Stimulated activated CD4-positive, alpha-beta T cell treated with anti-CD3 and anti-CD28 coated beads, TNF-alpha, amount 100 ng/mL, for 24 hours (primary cell): ENCODE data around the gene CACFD1.
A peak's percentile ranks its signal among the peaks of the same experiment; 100 is the strongest.

Source experiments
- DNase-seq, 3 experiments: peaks; one replicate each; pipeline ENCODE4 v3.0.0-alpha.2; 2020; ENCODE audit warnings: low read depth in 3 of 3

The CACFD1 gene

DNA sequence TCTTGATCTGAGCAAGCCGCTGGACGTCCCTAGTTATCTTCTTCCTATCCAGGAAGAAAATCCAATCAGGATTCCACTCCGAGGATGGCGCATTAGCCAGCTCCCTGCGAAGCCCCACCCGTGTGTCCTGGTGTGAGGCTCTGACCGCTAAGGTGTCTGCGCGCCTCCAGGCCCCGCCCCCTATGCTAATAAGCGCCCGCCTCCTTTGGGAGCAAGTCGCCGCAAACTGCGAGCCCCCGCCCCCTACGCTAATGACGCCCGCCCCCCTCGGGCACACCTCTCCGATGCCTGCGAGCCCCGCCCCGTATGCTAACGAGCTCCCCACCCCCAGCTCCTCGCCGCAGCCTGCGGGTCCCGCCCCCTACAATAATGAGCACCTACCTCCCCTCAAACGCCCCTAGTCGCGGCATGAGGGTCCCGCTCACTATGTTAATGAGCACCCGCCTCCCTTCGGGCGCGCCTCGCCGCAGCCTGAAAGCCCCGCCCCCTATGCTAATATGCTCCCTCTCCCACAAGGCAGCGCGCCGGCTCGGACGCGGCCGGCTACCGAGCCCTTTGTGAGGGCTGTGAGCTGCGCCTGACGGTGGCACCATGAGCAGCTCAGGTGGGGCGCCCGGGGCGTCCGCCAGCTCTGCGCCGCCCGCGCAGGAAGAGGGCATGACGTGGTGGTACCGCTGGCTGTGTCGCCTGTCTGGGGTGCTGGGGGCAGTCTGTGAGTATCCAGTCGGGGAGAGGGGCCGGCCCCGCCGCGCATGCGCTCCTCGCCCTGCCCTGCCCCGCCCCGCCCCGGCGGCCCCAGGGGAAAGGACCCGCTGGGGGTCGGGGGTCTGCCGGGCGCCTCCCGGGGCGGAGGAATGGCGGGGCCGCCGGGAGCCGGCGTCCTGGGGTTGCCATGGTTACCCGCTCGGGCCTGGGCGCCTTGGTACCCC lies at the start of gene CACFD1:
CACFD1 (plus strand) TSS at position 503 of the 929 bp plus-strand sequence; CDS start at position 592, 89 bp downstream.
- peak; percentile 84 to 94 (median 86) for DNase-seq

DNA sequence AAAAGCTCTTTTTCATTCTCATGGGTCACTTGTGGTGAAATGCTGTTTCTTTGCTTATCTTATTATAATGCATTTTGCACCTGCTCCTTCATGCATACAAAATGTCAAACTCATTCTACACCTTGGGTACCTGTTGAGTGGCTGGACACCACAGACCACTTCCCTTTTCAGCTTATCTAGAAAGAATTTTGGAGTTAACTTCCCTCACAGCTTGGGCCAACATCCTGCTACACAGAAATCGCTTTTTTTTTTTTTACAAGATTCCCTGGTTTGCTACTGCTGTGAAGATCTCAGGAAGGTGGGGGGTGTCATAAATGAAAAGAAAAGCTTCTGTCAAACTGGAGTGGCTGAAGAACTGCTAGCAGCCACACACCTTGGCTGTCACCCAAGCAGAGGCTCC lies 44.6 kb upstream of the CACFD1 start:
- DNase-seq: no peak

GRCh38 chr9:133417541-133418461 lies 42.0 kb upstream of the CACFD1 start, which contains the start of gene REXO4:
Gene REXO4, minus strand, starts transcription at chr9:133418010. Its CDS starts 166 bp downstream, at chr9:133417844.
- peak; percentile 78 to 88 (median 79) for DNase-seq

DNA sequence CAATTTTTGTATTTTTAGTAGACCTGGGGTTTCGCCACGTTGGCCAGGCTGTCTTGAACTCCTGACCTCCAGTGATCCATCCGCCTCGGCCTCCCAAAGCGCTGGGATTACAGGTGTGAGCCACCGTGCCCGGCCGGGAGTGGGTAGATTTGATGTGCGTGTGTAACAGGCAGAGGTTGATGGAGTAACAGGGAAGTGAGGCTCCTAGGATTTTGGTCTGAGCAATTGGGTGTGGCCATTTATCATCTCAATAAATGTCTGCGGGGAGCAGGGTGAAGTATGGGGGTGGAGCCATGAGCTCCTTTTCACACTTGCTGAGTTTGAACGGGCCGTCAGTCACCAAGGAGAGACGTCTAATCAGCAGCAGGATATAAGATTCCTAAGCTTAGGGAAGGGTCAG lies 40.8 kb upstream of the CACFD1 start:
- DNase-seq: no peak

DNA sequence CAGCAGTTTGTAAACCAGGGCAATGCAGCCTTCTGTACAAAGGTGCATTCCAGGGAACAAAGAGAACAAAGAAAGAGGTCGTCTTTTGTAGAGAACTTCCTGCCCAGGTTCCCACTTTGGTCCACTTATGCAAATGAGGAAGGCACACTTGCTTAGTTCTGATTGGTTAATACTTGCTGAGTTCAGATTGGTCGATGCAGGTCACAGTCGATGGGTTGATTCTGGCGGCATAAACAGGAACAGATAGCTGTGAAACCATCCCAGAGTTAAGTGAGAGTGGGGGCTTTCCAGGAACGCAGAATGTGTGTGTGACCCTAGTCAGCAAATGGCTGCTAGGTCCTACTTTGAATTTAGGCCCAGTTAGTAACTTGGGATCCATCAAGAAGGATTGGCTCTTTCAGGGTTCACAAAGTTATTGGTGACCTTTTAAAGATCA lies 39.4 kb upstream of the CACFD1 start:
- DNase-seq: no peak

DNA sequence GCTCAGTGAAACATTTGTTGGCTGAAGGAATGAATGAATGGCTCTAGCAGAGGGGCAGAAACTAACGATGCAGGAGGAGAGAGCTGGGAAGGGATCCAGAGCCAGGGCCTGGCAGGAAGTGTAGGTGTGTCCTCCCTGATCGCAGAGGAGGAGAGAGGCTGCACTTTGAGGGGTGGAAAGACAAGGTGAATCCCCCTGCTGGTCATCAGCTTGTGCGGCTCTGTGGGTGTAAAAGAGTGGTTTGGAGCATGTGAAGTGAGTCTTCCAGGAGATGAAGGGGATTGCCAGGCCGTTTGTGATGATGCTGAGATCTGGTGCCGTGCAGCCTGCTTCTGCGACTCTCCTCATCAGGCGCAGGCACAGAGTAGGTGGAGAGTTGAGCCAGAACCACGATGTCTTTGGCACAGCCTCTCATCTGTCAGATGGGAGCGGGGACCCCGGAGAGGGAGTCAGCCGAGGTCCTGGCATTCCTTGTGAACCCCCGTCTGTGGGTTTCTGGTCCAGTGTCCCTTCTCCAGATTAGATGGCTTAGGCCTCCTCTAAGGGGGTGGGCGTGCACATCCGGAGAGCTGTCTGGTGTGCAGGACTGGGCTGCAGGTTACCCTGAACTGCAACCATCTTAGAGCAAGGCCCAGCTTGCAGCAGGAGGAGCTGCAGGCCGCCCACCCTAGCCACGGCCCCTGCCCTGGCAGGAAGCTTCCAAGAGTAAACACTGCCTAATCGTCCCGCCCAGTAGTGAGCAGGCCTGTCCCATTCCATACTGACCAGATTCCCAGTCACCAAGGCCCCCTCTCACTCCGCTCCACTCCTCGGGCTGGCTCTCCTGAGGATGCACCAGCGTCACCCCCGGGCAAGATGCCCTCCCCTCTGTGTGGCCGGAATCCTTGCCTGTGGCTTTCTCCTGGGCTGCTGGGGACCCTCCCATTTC lies 37.9 kb upstream of the CACFD1 start, which contains the start of gene ADAMTS13:
ADAMTS13 (plus strand) TSS at position 753 of the 928 bp plus-strand sequence; CDS start at position 830, 77 bp downstream.
- peak in 1 of 3 experiments; percentile 41 for DNase-seq

- no peak for DNase-seq
Observed at GRCh38 chr9:133423216-133423615, 36.6 kb upstream of the CACFD1 start.

GRCh38 chr9:133424187-133424586 lies 35.6 kb upstream of the CACFD1 start:
- DNase-seq: no peak

DNA sequence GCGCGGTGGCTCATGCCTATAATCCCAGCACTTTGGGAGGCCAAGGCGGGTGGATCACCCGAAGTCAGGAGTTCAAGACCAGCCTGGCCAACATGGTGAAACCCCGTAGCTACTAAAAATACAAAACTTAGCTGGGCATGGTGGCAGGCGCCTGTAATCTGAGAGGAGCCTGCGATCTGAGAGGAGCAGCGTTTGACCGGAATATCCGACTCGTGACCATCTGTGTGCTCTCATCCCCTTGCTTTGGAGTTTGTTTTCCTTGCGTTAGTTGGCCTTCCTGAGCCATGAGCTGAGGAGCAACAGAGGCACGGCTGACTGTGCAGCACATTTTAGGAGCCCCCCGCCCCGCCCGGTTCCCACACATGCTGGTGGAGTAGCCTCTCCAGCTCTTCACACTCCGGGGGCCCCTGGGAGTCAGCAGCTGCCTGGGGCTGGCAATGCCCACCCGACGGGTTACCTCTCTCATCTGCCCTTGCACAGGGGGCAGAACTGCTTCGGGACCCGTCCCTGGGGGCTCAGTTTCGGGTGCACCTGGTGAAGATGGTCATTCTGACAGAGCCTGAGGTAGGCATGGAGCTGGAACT lies 34.6 kb upstream of the CACFD1 start:
- DNase-seq: no peak

- no peak for DNase-seq
Observed at GRCh38 chr9:133426011-133426410, 33.8 kb upstream of the CACFD1 start.

DNA sequence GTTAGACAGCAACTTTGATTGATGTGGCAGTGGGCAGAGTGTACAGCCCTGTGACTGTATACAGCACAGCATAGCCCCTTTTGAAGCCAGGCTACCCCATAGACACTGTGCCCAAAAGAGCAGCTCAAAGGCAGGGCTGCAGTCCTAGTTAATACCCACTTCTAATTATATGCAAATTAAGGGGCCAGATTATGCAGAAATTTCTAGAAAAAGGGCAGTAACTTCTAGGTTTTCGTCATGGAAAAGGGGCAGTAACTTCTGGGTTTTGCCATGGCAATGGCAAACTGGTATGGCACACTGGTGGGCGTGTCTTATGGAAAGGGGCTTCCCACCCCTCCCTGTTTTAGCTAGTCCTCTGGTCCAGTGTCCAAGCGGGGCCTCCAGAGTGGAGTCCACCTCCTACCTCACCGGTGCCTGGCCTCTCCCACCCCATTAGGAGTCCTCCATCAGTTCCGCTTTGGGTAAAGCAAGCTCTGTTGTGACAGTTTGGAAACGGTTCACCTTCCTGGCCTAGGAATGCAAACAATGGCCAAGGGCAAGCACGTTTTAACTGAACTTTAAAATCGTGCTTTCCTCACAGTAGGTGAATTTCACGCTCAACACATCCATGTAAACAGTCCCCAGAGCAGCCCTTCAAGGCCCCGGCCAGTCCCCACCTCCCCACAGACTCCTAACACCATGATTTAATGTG lies 32.0 kb upstream of the CACFD1 start:
- DNase-seq: no peak

DNA sequence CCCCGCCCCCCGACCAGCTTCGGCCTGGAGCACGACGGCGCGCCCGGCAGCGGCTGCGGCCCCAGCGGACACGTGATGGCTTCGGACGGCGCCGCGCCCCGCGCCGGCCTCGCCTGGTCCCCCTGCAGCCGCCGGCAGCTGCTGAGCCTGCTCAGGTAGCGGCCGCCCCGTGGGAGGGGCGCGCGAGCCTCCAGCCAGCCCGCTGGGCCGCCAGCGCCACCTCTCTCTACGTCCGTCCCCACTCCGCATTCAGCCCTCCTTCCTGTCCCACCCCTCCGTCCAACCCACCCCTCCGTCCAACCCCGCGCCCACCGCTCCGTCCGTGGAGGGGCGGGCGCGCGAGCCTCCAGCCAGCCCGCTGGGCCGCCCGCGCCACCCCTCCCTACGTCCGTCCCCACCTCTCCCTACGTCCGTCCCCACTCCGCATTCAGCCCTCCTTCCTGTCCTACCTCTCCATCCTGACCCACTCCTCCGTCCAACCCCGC lies 31.1 kb upstream of the CACFD1 start:
- DNase-seq: no peak

DNA sequence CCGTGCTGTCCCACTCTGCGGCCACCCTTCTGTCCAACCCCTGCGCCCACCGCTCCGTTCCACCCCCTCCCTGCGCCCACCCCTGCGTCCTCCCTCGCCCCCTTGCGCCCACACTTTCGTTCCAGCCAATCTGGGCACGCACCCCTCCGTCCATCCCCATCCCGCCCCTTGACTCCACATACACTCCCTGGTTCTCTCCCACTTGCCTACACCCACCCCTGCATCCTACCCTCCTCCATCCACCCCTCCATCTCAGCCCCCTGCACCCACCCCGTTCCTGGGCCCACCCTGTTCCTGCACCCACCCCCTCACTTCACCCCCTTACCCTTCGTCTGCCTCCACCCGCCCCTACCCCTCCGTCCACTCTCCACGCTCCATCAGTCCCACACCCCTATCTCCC lies 30.6 kb upstream of the CACFD1 start:
- no peak for DNase-seq

DNA sequence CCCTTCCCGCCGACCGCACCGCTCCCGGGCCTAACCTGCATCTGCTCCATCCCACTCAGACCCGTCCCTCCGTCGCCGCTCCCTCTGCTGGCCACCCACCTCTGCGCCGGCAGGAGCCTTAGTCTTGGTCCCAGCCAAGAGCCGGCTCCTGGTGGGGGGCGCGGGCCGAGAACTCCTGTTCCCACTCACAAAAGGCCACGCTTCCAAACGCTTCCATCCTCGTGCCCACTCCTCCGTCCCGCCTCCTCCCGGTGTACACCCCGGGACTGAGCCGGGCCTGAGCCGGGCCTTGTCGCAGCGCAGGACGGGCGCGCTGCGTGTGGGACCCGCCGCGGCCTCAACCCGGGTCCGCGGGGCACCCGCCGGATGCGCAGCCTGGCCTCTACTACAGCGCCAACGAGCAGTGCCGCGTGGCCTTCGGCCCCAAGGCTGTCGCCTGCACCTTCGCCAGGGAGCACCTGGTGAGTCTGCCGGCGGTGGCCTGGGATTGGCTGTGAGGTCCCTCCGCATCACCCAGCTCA lies 30.1 kb upstream of the CACFD1 start:
- DNase-seq: no peak

DNA sequence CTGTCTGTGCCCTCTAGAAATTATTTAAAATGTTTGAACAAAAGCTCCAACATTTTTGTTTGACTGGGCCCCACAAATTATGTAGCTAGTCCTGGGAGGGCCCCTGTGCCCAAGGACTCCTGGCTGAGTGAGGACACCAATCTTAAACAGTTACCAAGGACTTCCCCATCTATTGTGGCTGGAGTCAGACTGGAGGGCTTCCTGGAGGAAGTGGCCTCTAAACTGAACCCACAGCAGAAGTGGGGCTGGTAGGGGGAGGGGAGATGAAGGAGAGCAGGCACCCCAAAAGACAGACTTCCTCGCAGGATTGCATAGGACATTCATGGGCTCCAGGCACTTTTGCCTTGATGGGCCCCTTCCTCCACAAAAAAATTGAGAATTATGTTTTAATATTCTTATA lies 29.5 kb upstream of the CACFD1 start:
- no peak for DNase-seq

- DNase-seq: no peak
Observed at GRCh38 chr9:133433351-133433843, 26.4 kb upstream of the CACFD1 start.

DNA sequence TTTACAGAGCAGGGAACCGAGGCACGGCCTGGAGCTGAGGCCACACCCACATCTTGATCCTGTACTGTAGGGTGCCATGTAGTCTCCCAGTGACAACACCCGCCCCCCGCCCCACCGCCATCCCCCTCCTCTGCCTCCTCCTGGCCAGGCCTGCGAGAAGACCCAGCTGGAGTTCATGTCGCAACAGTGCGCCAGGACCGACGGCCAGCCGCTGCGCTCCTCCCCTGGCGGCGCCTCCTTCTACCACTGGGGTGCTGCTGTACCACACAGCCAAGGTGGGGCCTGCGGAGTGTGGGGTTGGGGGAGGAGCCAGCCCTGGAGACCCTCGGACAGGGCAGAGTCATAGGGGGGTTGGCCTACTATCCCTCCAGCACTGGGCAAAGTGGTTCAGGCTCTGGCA lies 23.1 kb upstream of the CACFD1 start:
- no peak for DNase-seq

- no peak for DNase-seq
Observed at GRCh38 chr9:133437753-133438531, 21.8 kb upstream of the CACFD1 start.

GRCh38 chr9:133439337-133439736 lies 20.4 kb upstream of the CACFD1 start:
- no peak for DNase-seq
